Putamen (tissue), 1 donor: ENCODE results near the gene GALNS.
"Not testable (repeated sequence)": the region's sequence is repeated elsewhere in the genome, so short reads cannot be mapped to it uniquely, and the experiment has no call there.

Experiments used
- DNase-seq: peaks from one replicate; pipeline ENCODE4 v3.0.0-alpha.2; 2016; ENCODE audit warnings: low spot score

The GALNS gene

GRCh38 chr16:88856828-88857727 is at the start of gene GALNS, which contains the start of gene TRAPPC2L:
GALNS (minus strand) TSS chr16:88856947; CDS start chr16:88856877, 70 bp downstream.
TRAPPC2L (plus strand) TSS chr16:88857127; CDS start chr16:88857151, 24 bp downstream.
- peak; percentile 97 for DNase-seq

GRCh38 chr16:88906020-88906419 is 49.3 kb upstream of the GALNS start:
- no peak for DNase-seq

- DNase-seq, result no peak
Observed at GRCh38 chr16:88905563-88905962, 48.8 kb upstream of the GALNS start.

GRCh38 chr16:88904676-88905365 is 48.1 kb upstream of the GALNS start:
- DNase-seq, result no peak

- DNase-seq, result no peak
Observed at GRCh38 chr16:88903267-88903666, 46.5 kb upstream of the GALNS start.

GRCh38 chr16:88902744-88903143 is 46.0 kb upstream of the GALNS start:
- no peak for DNase-seq

- no peak for DNase-seq
Observed at GRCh38 chr16:88901718-88902337, 45.1 kb upstream of the GALNS start.

- no peak for DNase-seq
Observed at GRCh38 chr16:88900662-88901052, 43.9 kb upstream of the GALNS start.

- no peak for DNase-seq
Observed at GRCh38 chr16:88899901-88900661, 43.3 kb upstream of the GALNS start.

- DNase-seq, result no peak
Observed at GRCh38 chr16:88897696-88898425, 41.1 kb upstream of the GALNS start.

- no peak for DNase-seq
Observed at GRCh38 chr16:88896238-88897070, 39.7 kb upstream of the GALNS start.

GRCh38 chr16:88895335-88895734 is 38.6 kb upstream of the GALNS start:
- no peak for DNase-seq

- no peak for DNase-seq
Observed at GRCh38 chr16:88894681-88895300, 38.0 kb upstream of the GALNS start.

- DNase-seq, result not testable (repeated sequence)
Observed at GRCh38 chr16:88894266-88894665, 37.5 kb upstream of the GALNS start.

GRCh38 chr16:88893127-88893968 is 36.6 kb upstream of the GALNS start:
- no peak for DNase-seq

GRCh38 chr16:88892065-88892464 is 35.3 kb upstream of the GALNS start:
- no peak for DNase-seq

- DNase-seq, result no peak
Observed at GRCh38 chr16:88891083-88891482, 34.3 kb upstream of the GALNS start.

- not testable (repeated sequence) for DNase-seq
Observed at GRCh38 chr16:88889702-88890352, 33.1 kb upstream of the GALNS start.
